ENCODE data around the gene ELF4.

ELF4 gene

DNA sequence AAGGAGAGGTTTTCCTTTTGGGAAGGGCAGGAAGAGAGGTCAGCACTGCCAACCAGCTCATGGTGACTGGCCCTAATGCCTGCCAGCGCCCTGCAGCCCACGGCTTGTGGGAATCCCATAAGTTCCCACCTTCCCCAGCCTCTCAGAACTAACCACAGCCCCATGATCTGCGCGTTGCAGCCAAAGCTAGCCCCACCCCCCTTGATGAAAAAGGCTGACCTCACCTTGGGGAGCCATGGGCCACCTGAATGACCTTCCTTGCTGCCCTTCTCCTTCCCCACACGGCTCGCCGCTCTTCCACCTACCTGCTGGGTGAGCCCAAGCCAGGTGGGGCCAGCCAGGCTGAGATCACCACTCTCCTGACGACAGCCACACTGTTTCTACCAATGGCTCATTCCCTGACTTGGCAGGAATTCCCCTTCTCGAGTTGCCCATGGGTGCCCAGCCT is 3.9 kb upstream of the ELF4 start:
- DNase-seq: no peak

DNA sequence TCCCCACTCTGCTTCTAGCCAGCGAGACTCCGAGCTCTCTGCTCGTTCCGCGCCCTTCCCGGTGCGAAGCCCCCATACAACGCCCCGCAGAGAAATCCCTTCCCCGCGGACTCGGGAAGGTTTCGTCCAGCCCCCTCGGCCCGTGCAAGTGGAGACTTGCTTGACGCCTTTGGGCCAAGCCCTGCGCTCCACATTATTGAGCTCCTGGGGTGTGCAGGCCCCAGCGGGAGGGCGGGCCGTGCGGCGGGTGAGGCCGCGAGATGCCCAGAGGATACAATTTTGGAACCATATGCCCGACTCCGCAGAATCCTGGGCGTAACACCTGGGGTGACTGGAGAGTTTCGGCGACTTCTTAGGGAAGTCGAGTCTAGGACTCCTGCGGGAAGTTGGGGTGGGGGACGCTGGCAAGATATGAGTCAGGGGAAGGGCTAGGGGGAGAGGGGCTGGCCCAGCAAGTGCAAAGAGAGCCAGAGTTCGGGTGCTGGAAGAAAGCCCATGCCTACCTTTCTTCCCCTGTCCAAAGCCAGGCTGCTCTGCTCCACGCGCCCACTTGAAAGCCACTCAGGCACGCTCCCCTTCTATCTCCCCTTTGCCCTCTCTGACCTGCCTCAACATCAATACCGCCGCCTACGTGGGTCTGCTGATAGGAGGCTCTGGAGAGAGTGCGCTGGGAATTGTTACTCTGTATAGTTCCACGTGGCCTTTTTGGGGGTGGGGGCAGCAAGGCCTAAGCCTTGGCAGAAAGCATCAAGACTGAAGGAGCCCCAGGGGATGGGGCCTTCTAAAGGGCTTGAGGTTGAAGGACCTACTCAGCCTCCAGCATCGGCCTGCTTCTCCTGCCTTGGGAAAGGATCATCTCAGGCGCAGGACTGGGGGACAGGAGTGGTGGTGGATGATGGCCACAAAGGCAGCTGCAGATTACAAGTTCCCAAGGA is 1.2 kb upstream of the ELF4 start:
- DNase-seq: no peak

GRCh38 chrX:130109429-130110378 is 593 bp downstream of the ELF4 start:
- no peak for DNase-seq

- no peak for DNase-seq
Observed at GRCh38 chrX:130108647-130109428, 1.5 kb downstream of the ELF4 start.

- DNase-seq: no peak
Observed at GRCh38 chrX:130106071-130106470, 4.2 kb downstream of the ELF4 start.

DNA sequence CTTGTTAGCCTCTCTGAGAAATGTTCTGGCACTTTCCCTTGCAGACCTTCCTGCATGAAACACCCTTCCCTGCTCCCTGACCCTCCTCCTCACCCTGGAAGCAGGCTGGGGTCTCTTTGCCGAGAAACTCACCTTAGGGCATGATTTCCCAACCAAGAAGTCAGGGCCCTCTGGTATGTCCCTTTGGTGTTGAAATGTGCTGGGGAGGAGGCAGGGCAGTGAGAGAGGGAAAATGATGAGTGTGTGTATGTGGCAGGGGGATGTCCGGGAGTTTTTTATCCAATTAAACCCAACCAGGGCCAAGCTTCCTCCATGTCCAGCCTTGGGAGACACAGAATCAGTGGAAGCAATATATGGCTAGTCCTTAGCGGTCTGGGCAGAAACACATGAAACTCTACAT is 5.1 kb downstream of the ELF4 start:
- DNase-seq: no peak

- DNase-seq: no peak
Observed at GRCh38 chrX:130103605-130104004, 6.7 kb downstream of the ELF4 start.

DNA sequence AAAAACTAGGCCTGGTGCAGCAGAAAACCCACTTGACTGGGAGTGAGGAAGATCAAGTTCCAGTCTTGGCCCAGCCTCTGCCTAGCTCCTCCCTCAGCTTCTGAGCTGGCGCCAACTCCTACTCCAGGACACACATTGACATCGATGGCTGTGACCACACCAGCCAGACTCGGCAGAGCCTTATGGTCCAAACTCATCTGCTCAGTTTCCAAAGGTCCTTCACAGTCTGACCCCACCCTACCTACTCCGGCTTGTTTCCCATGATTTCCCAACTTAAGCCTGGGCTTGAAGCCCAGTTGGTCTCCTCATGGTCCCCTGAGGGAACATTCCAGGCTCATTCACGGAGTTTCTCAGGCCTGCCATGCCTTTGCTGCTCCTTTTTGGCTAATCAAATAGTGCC is 10.1 kb downstream of the ELF4 start:
- DNase-seq: no peak

DNA sequence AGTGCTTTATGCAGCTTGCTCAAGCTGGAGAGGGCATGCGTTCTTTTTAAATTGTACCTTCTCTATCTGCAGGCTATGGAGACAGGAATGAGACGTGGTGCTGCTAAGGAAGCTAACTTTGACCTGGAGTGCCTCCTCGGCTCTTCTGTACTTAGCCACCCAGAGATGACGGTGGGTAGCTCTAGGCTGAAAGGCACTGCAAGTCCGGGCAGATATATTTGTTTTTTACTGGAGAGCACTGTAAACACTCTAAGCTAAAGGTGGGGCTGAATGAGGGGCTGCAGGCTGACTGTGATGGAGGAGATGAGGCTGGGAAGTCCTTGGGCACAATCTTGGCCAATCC is 12.1 kb downstream of the ELF4 start:
- DNase-seq: no peak

DNA sequence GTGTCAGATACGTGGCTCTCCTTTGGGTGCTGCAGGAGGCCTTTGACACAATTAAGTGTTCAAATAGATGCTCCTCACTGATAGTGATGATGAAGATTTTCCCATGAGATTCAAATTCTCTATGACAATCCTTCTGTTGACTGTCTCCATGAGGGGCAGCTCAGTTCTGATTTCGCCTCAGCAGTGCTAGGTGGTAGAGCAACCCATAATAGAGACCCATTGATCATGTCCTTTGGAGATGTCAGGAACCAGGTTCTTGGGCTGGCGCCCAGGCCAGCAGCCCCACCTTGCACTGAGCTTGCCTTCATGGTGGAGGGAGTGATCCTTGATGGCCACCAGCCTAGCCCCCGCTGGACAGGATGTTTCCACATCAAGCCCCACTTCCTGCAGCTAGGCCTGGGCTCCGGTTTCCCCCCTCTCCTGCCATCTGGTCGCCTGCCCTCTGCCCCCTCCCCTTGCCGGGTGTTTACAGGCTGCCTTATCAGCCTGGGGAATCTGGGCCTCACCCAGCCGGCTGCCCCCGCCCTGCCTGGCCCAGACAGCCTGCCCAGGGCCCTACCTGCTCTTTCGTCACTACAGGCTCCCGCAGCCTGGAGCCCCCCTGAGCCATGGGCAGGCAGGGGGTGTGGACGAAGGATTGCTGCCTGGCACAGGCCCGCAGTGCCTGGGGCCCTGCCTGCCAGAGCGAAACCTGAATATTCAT is 12.6 kb downstream of the ELF4 start:
- no peak for DNase-seq

DNA sequence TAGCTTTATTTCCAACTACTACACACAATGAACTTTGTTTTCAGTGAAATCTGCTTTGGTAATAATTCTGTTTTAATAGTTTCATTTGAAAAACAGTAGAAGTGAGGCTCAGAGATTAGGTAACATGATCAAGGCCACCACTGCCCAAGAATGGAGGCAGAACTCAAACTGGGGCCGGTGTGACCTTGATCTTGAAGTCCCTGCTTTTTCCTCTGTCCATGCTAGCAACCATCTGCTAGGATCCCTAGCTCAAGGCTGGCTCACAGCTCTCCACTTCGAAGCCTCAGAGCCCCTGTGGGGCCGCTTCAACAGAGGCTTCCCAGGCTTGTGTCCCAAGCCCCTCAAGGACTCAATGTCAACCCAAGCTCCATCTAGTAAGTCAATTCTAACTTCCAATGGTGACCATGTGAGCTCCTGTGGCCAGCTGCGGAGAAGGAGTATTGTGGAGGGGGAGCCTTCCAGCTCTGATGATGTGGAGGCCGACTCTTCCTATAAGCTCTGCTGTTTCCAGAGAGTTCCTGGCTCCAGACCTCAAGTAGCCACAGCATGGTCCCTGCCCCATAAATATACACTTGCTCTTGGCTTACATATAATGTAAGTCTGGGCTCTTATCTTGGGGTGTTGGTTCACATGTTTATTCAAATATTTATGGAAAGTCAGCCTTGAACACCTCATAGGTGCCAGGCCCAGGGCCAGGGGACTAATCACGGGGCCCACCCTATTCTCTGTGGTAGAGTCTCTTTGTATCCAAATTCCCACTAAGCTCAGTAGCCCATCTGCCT is 14.9 kb downstream of the ELF4 start:
- no peak for DNase-seq

GRCh38 chrX:130094696-130095095 is 15.6 kb downstream of the ELF4 start:
- no peak for DNase-seq

- DNase-seq: no peak
Observed at GRCh38 chrX:130093271-130093670, 17.0 kb downstream of the ELF4 start.

GRCh38 chrX:130091980-130092522 is 18.2 kb downstream of the ELF4 start:
- peak; percentile 16 for DNase-seq

GRCh38 chrX:130090364-130090763 is 19.9 kb downstream of the ELF4 start:
- no peak for DNase-seq

DNA sequence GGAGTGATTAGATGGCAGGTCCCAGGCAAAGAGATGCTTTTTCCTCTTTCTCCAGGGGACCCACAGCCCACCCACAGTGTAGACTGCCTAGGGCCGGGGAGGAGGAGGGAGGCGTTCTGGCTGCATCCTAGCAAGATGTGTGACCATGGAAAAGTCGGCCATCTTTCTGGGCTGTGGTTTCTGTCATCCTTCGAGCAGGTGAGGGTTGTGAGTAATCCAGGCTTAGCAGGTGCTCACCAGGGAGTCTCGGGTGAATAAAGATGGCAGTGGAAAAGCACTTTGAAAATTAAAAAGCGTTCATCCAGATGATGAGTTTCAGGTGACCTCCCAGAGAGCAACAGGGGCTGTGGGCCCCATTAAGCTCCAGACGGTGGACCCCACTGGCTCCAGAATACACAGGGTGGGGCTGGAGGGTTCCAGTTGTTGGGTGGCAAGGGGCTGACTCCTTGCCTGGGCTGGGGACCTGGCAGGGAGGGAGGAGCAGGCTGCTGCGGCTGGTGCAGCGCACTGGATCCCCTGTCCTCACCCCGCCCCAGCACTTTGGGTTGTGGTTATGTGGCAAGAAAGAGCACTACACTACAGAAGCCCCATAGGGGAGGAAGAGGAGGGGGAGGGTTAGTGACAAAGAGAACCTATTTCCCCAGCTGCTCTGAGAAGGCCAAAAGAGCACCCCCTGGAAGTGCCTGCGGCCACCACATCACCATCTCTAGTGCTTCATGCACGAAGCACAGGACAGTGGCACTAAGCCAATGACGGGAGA is 23.7 kb downstream of the ELF4 start:
- DNase-seq: no peak

GRCh38 chrX:130085551-130086446 is 24.5 kb downstream of the ELF4 start:
- no peak for DNase-seq

DNA sequence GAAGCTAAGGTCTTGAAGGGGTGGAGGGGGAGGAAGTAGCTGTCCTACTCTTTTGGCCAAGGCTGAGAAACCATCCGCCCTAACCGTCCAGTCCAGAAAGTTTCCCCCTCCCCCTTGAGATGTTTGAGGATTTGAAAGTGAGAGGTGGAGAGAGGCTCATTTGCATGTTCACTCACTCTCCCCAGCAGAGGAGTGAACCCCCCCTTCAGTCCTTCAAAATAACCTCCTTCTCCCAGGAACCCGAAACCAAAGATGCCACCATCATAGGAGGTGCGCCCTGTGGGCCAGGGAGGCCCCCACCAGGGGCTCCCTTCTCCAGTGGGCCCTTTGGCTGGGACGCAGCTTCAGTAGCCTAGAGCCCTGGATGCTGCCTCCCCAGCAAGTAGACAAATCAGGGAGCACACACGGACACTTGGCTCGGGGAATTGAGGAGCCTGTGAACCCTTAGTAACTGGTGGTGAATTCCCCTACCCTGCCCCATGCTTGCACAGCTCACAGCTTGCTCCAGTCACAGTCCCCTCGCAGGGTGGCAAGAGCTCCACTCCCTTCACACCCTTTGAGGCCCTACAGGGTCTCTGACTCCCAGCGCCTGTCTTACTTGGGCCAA is 25.6 kb downstream of the ELF4 start:
- DNase-seq: no peak
